MM.1S (cell line): ENCODE data around the gene ELK3.

Experiments
- CTCF ChIP-seq: fragments of 300-600 bp; sonication (generic); IDR thresholded peaks from 2 replicates; pipeline ENCODE4 v1.5.1; 2016; ENCODE audit warnings: antibody characterized with exemption, low read length, mixed read lengths
- EZH2phosphoT487 ChIP-seq: fragments of 300-600 bp; sonication (generic); IDR thresholded peaks from 2 replicates; pipeline ENCODE4 v1.6.1; 2018; ENCODE audit warnings: antibody characterized with exemption, low read length

GRCh38 chr12:96242597-96242996 lies 48.4 kb downstream of the ELK3 start:
- TF ChIP-seq CTCF (no peak), EZH2phosphoT487 (no peak)
